Measurements from ENCODE around the gene MT1X. TPM values are rescaled to one million over a fixed set of nuclear protein-coding genes. Genes with fewer than 3 reads are reported as not detected.
"Not testable (repeated sequence)": the region's sequence is repeated elsewhere in the genome, so short reads cannot be mapped to it uniquely, and the experiment has no call there.

MT1X gene
- total RNA-seq, 1 donor from 2014 or later = 111 TPM

DNA sequence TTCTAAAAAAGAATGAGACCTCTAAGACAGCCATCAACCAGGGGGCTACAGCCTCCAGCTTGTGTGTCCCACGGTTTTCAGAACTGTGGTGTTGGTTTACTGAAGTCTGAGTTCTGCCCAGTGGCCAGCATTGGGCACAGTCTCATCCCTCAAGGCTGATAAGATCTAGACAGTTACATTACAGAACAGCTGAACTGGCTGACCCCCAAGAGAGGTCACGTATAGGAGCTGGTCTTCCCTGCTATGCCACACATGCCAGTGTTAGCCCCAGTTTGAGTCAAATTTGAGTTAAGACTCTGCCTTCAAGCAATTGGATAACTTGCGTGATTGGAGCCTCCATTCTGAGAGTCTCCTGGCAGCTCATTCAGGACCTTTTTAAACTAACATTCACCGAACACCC is 32.9 kb downstream of the MT1X start:
- Histone ChIP-seq H3K27me3 (no peaks in the 10 kb centered on the region), H3K4me3 (no peak overlapping the region), H3K36me3 (no peaks in the 10 kb centered on the region), H3K4me1 (no peaks in the 10 kb centered on the region), H3K27ac (no peak overlapping the region), H3K9me3 (no peaks in the 10 kb centered on the region)
- TF ChIP-seq CTCF (IDR thresholded peaks at IDR 0.05) = no peak
- intact Hi-C loops (cut with DNase I) = no loop called here
- DNase-seq (no peak), ATAC-seq (no peak)

- Histone ChIP-seq H3K36me3 (no peaks in the 10 kb centered on the region), H3K9me3 (no peaks in the 10 kb centered on the region), H3K4me1 (no peaks in the 10 kb centered on the region), H3K27ac (no peak overlapping the region), H3K27me3 (no peaks in the 10 kb centered on the region), H3K4me3 (no peak overlapping the region)
- DNase-seq (no peak), ATAC-seq (no peak)
- no peak for TF ChIP-seq CTCF (IDR thresholded peaks at IDR 0.05)
- intact Hi-C loops (cut with DNase I) = no loop called here
Measured at GRCh38 chr16:56716761-56717160, 34.5 kb downstream of the MT1X start.

DNA sequence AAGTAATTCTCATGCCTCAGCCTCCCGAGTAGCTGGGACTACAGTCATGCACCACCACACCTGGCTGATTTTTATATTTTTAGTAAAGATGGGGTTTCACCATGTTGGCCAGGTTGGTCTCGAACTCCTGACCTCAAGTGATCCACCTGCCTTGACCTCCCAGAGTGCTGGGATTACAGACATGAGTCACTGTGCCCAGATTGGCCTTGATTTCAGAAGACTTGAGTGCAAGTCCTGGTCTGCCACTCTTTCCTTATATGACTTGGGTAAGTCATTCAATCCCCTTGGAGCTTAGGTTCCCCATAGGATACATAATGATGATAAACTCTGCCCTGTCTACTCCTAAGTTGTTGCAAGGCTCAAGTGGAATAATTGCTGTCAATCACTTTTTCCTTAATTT is 35.3 kb downstream of the MT1X start:
- H3K9me3 ChIP-seq; H3K4me3 ChIP-seq; H3K27ac ChIP-seq; H3K4me1 ChIP-seq; H3K36me3 ChIP-seq; DNase-seq; ATAC-seq; H3K27me3 ChIP-seq; intact Hi-C loops (cut with DNase I): not testable (repeated sequence)

DNA sequence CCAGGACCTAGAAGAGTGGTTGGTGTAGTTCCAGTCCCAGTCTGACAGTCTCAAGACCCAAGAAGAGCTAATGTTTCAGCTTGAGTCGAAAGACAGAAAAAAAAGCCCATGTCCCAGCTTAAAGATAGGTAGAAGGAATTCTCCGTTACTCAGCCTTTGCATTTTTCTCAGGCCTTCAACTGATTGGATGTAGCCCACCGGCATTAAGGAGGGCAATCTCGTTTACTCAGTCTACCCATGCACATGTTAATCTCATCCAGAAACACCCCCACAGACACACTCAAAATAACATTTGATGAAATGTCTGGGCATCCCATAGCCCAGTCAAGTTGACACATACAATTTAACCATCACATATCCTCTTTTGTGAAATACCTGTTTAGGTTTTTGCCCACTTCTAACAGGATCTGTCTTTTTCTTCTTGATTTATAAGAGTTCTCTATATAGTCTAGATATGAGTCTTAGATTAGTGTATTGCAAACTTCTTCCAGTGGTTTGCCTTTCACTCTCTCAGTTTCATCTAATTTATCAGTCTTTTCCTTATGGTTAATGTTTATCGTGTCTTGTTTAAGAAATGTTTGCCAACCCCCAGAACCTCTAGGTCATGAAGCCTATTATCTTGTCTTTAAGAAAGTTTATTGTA is 40.1 kb downstream of the MT1X start:
- intact Hi-C loops (cut with DNase I) = no loop called here
- ATAC-seq (no peak), DNase-seq (no peak)
- no peak for TF ChIP-seq CTCF (IDR thresholded peaks at IDR 0.05)
- H3K4me1 ChIP-seq = no peaks in the 10 kb centered on the region
- H3K4me3 ChIP-seq = no peak overlapping the region
- no peaks in the 10 kb centered on the region for H3K9me3 ChIP-seq
- no peaks in the 10 kb centered on the region for H3K36me3 ChIP-seq
- H3K27me3 ChIP-seq = no peaks in the 10 kb centered on the region
- no peak overlapping the region for H3K27ac ChIP-seq

DNA sequence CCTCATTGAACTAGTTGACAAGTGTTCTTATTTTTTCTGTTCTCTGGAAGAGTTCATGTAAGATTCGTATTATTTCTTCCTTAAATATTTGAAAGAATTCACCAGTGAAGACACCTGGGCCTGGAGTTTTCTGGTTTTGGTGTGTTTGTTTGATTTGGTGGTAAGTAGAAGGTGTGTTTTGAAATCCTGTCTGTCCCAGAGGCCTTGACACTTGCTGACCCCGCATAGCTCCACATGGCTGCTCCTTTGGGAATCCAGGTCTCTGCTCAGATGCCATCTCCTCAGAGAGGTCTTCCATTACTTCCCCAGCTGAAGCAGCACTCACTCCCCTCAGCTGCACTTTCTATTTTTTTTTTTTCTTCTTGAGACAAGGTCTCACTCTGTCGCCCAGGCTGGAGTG is 41.9 kb downstream of the MT1X start:
- no peak for TF ChIP-seq CTCF (IDR thresholded peaks at IDR 0.05)
- H3K4me3 ChIP-seq = no peak overlapping the region
- no peaks in the 10 kb centered on the region for H3K36me3 ChIP-seq
- H3K27ac ChIP-seq = no peak overlapping the region
- H3K9me3 ChIP-seq = no peaks in the 10 kb centered on the region
- ATAC-seq (no peak), DNase-seq (no peak)
- no peaks in the 10 kb centered on the region for H3K27me3 ChIP-seq
- peaks cover 5% of the 10 kb centered on the region for H3K4me1 ChIP-seq
- intact Hi-C loops (cut with DNase I) = no loop called here

DNA sequence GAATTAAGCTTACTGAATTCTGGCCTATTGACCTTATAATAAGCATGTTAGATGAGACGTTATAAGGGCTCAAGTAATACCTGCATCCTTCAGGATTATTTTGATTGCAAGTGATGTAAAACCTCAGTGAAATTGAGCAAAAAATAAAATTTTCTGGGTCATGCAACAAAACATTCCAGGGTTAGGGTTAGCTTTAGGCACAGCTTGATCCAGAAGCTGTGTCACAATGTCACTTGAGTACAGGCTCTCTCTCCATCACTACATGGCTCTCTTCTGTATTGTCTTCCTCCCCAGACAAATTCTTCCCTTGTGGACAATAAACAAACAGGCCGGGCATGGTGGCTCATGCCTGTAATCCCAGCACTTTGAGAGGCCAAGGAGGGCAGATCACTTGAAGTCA is 44.0 kb downstream of the MT1X start:
- no peak for ATAC-seq
- no peak for DNase-seq
- Histone ChIP-seq H3K4me3 (no peak overlapping the region), H3K27me3 (no peaks in the 10 kb centered on the region), H3K9me3 (no peaks in the 10 kb centered on the region), H3K4me1 (peaks cover 16% of the 10 kb centered on the region), H3K36me3 (no peaks in the 10 kb centered on the region), H3K27ac (no peak overlapping the region)
- intact Hi-C loops (cut with DNase I) = no loop called here
- no peak for TF ChIP-seq CTCF (IDR thresholded peaks at IDR 0.05)
